ENCODE results near the gene SAMD3.

Gene SAMD3

DNA sequence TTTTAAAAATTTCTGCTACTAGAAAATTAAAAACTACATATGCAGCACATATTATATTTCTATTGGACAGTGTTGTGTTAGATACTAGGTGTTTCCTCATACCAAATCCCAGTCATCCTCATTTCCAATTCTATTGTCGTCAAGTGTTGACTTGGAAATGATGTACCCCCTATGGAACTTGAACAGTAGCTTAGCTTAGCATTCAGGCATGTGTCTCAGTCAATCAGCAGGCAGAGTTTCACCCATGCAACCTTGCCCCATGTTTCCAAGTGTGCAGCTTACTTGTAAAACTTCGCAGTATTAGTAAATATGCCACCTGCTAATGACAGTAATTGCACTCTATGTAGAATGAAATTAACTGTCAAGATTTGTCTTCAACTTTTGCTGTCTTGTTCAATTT lies 59.5 kb downstream of the SAMD3 start:
- POLR2A ChIA-PET, result no interaction called here
- DNase-seq (ENCODE audit: low read depth, low spot score), result no peak
- TF ChIP-seq, protein P1, sequence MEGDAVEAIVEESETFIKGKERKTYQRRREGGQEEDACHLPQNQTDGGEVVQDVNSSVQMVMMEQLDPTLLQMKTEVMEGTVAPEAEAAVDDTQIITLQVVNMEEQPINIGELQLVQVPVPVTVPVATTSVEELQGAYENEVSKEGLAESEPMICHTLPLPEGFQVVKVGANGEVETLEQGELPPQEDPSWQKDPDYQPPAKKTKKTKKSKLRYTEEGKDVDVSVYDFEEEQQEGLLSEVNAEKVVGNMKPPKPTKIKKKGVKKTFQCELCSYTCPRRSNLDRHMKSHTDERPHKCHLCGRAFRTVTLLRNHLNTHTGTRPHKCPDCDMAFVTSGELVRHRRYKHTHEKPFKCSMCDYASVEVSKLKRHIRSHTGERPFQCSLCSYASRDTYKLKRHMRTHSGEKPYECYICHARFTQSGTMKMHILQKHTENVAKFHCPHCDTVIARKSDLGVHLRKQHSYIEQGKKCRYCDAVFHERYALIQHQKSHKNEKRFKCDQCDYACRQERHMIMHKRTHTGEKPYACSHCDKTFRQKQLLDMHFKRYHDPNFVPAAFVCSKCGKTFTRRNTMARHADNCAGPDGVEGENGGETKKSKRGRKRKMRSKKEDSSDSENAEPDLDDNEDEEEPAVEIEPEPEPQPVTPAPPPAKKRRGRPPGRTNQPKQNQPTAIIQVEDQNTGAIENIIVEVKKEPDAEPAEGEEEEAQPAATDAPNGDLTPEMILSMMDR (IDR thresholded peaks at IDR 0.05; ENCODE audit: insufficient read depth, low read length, missing control alignments), result no peak
- no peak overlapping the region for H3K4me3 ChIP-seq (ENCODE audit: low read depth, low read length)
- CTCF ChIA-PET, result interaction anchor here (0.8 kb wide), 1 partner anchor 23 kb away, joined by 3 read pairs; no protein-coding TSS in a partner anchor

DNA sequence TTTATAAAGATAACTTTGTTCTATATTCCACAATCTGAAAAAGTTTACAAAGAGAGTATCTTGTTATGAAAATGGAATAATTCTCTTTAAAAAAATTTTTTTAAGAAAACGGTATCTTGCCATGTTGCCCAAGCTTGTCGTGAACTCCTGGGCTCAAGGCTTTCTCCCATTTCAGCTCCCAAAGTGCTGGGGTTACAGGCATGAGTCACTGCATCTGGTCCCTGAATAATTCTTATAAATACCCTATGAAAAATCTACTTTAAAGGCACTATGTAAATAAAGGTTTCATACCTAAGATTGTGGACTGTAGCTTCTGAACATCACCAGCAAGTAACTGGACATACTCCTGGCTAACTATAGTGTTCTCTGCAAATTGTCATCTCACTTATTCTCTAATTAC lies 60.3 kb downstream of the SAMD3 start:
- DNase-seq (ENCODE audit: low read depth, low spot score), result no peak
- ChIA-PET POLR2A (no interaction called here), CTCF (interaction anchor here (1.1 kb wide), 1 partner anchor 15 kb away, joined by 3 read pairs; no protein-coding TSS in a partner anchor)
- TF ChIP-seq, protein P1 (IDR thresholded peaks at IDR 0.05; ENCODE audit: insufficient read depth, low read length, missing control alignments), result no peak
- no peak overlapping the region for H3K4me3 ChIP-seq (ENCODE audit: low read depth, low read length)

DNA sequence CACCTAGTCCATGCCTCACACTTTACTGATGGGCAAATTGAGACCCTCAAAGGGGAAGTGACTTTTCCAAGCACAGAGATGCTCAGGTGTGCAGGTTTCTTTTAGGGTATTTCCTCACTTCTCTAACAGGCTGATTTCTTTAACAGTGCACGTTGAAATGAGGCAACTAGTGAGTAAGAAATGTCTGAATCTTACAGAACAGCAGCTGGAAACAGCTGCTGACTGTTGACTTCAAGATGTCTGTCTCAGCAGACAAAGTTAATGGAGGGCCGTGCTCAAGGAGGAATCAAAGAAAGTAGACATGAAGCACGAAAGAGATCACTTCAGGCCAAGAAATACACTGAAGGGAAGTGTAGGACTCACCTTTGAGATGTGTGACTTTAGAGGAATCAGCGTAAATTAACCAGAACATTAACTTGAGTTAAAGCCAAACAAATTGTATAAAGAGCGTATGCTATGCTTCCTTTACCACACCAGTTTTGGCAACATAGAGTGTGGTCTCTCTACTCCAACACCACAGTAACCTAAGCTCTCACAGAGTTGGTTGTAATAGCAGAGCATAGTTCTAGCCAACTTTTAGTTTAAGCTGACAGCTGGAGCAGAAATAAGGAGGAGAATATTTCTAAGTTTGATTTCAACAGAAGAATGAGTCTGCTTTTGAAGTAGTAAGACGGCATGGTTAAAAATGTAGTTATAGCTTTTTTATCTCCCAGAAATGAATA lies 60.9 kb downstream of the SAMD3 start:
- ChIA-PET CTCF (interaction anchor here (1.1 kb wide), 1 partner anchor 16 kb away, joined by 3 read pairs; no protein-coding TSS in a partner anchor), POLR2A (no interaction called here)
- TF ChIP-seq, protein P1 (IDR thresholded peaks at IDR 0.05; ENCODE audit: insufficient read depth, low read length, missing control alignments), result no peak
- no peak for DNase-seq (ENCODE audit: low read depth, low spot score)
- H3K4me3 ChIP-seq (ENCODE audit: low read depth, low read length), result no peak overlapping the region

DNA sequence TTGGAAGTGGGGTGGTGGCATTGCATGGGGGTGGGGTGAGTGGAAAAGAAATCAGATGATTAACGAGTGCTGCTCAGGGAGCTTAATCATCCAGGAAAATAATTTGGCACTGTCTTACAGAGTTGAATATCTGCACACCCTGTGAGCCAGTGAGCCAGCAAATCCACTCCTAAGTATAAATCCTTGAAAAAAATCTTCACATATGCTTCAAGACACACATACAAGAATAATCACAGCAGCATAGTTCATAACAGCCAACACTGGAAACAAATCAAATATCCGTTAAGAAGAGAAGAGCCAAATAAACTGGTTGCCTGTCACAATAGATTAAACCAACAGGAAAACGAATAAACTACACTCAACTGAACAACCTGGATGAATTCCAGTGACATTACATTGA lies 62.8 kb downstream of the SAMD3 start:
- H3K4me3 ChIP-seq (ENCODE audit: low read depth, low read length), result no peak overlapping the region
- TF ChIP-seq, protein P1 (IDR thresholded peaks at IDR 0.05; ENCODE audit: insufficient read depth, low read length, missing control alignments), result no peak
- ChIA-PET POLR2A (no interaction called here), CTCF (no interaction called here)
- DNase-seq (ENCODE audit: low read depth, low spot score), result no peak

DNA sequence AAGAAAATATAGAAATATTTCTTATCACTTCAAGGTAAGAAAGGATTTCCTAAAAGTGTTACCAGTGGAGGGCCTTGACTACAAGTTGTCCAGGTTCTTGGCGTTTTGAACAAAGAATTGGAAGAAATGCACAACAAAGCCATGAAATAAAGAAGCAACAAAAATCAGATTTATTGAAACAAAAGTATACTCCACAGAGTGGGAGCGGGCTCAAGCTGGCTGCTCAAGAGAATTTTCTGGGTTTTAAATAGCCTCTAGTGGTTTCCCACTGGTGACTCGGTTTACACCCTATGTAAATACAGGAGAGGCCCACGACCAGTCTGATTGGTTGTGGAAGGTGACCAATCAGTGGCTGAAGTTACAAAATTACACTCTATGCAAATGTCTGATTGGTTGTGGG lies 64.2 kb downstream of the SAMD3 start:
- TF ChIP-seq, protein P1 (IDR thresholded peaks at IDR 0.05; ENCODE audit: insufficient read depth, low read length, missing control alignments), result no peak
- DNase-seq (ENCODE audit: low read depth, low spot score), result no peak
- ChIA-PET CTCF (no interaction called here), POLR2A (interaction anchor here (0.7 kb wide), 1 partner anchor 28 kb away, joined by 3 read pairs; no protein-coding TSS in a partner anchor)
- H3K4me3 ChIP-seq (ENCODE audit: low read depth, low read length), result no peak overlapping the region

DNA sequence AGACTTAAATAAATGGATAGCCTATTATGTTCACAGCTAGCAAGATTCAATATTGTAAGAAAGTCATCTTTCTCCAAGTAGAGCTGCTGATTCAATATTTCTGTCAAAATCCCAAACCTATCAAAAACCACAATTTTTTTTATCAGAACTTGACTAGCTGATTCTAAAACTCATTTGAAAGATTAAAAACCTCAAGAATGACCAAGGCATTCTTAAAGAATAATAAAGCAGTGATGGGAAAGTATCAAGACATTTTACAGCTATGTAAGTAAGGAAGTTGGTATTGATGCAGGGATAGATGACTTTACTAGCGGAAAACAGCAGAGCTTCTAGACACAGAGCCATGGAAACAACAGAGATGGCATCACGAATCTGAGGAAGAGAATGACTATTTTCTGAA lies 64.7 kb downstream of the SAMD3 start:
- CTCF ChIA-PET, result no interaction called here
- H3K4me3 ChIP-seq (ENCODE audit: low read depth, low read length), result no peak overlapping the region
- POLR2A ChIA-PET, result no interaction called here
- DNase-seq (ENCODE audit: low read depth, low spot score), result no peak
- TF ChIP-seq, protein P1 (IDR thresholded peaks at IDR 0.05; ENCODE audit: insufficient read depth, low read length, missing control alignments), result no peak
